GM19463 (cell line): Measurements from ENCODE around the gene MCM10.
"Not testable (repeated sequence)": the region's sequence is repeated elsewhere in the genome, so short reads cannot be mapped to it uniquely, and the experiment has no call there.

Source experiments
- ATAC-seq: cut with Tn5 transposase; IDR thresholded peaks from one replicate; pipeline ENCODE4 v1.9.1; 2021; ENCODE audit warnings: mild to moderate bottlenecking, moderate library complexity; ENCODE audit not compliant: unreplicated experiment

The MCM10 gene

GRCh38 chr10:13160934-13161856, at the start of gene MCM10:
Gene MCM10, plus strand, starts transcription at chr10:13161558. Its CDS starts 2,645 bp downstream, at chr10:13164203.
- peak; percentile 100 for ATAC-seq

GRCh38 chr10:13113544-13113943, 47.8 kb upstream of the MCM10 start:
- no peak for ATAC-seq

- ATAC-seq, result no peak
These were observed 45.2 kb upstream of the MCM10 start for GRCh38 chr10:13115832-13116803.

- ATAC-seq, result no peak
These were observed 43.2 kb upstream of the MCM10 start for GRCh38 chr10:13117841-13118783.

- no peak for ATAC-seq
These were observed 42.5 kb upstream of the MCM10 start for GRCh38 chr10:13118784-13119410.

GRCh38 chr10:13120786-13121499, 40.4 kb upstream of the MCM10 start:
- ATAC-seq, result no peak

GRCh38 chr10:13121500-13121854, 39.9 kb upstream of the MCM10 start:
- ATAC-seq, result no peak

GRCh38 chr10:13136651-13137050, 24.7 kb upstream of the MCM10 start:
- ATAC-seq, result no peak

GRCh38 chr10:13139150-13139549, 22.2 kb upstream of the MCM10 start:
- no peak for ATAC-seq

- no peak for ATAC-seq
These were observed 21.7 kb upstream of the MCM10 start for GRCh38 chr10:13139676-13140075.

- no peak for ATAC-seq
These were observed 20.6 kb upstream of the MCM10 start for GRCh38 chr10:13140627-13141190.

- no peak for ATAC-seq
These were observed 17.6 kb upstream of the MCM10 start for GRCh38 chr10:13143766-13144165.

- no peak for ATAC-seq
These were observed 16.5 kb upstream of the MCM10 start for GRCh38 chr10:13144814-13145213.

- no peak for ATAC-seq
These were observed 15.0 kb upstream of the MCM10 start for GRCh38 chr10:13146379-13146778.

- no peak for ATAC-seq
These were observed 14.2 kb upstream of the MCM10 start for GRCh38 chr10:13147161-13147560.

GRCh38 chr10:13152296-13152695, 9.1 kb upstream of the MCM10 start:
- ATAC-seq, result no peak

- ATAC-seq, result not testable (repeated sequence)
These were observed 5.5 kb upstream of the MCM10 start for GRCh38 chr10:13155860-13156259.

GRCh38 chr10:13158401-13158800, 3.0 kb upstream of the MCM10 start:
- no peak for ATAC-seq

- no peak for ATAC-seq
These were observed 506 bp downstream of the MCM10 start for GRCh38 chr10:13161857-13162271.
